ENCODE results near the gene RBBP6.

DNA sequence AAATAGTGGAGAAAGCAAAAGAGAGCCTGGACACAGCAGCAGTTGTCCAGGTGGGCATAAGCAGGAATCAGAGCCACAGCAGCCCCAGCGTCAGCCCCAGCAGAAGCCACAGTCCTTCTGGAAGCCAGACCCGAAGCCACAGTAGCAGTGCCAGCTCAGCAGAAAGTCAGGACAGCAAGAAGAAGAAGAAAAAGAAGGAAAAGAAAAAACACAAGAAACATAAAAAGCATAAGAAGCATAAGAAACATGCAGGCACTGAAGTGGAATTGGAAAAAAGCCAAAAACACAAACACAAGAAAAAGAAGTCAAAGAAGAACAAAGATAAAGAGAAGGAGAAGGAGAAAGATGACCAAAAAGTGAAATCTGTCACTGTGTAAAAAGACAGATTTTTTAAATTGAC is 32.7 kb downstream of the RBBP6 start:
- TF ChIP-seq POLR2A (IDR thresholded peaks at IDR 0.05; ENCODE audit: low read depth, low read length) (no peak), FOS (IDR thresholded peaks at IDR 0.05; ENCODE audit: borderline replicate concordance, insufficient read depth, low read length) (no peak), POLR2AphosphoS5 (IDR thresholded peaks at IDR 0.05; ENCODE audit: insufficient read depth, low read depth, low read length) (no peak), GATA2 (IDR thresholded peaks at IDR 0.05; ENCODE audit: insufficient read depth, insufficient read length, low read depth, low read length) (no peak), EZH2 (IDR thresholded peaks at IDR 0.05; ENCODE audit: borderline replicate concordance, low read depth, low read length, severe bottlenecking) (no peak), JUN (IDR thresholded peaks at IDR 0.05; ENCODE audit: borderline replicate concordance, insufficient read depth, insufficient read length, low read depth) (no peak), MYC (IDR thresholded peaks at IDR 0.05; ENCODE audit: low read depth, low read length) (no peak)
- TF ChIP-seq, protein P1, sequence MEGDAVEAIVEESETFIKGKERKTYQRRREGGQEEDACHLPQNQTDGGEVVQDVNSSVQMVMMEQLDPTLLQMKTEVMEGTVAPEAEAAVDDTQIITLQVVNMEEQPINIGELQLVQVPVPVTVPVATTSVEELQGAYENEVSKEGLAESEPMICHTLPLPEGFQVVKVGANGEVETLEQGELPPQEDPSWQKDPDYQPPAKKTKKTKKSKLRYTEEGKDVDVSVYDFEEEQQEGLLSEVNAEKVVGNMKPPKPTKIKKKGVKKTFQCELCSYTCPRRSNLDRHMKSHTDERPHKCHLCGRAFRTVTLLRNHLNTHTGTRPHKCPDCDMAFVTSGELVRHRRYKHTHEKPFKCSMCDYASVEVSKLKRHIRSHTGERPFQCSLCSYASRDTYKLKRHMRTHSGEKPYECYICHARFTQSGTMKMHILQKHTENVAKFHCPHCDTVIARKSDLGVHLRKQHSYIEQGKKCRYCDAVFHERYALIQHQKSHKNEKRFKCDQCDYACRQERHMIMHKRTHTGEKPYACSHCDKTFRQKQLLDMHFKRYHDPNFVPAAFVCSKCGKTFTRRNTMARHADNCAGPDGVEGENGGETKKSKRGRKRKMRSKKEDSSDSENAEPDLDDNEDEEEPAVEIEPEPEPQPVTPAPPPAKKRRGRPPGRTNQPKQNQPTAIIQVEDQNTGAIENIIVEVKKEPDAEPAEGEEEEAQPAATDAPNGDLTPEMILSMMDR (IDR thresholded peaks at IDR 0.05; ENCODE audit: extremely low read depth in 1 of 2, insufficient read depth in 1 of 2, low read depth in 1 of 2, low read length in 2 of 2), result no peak

Measured in endothelial cell of umbilical vein (primary cell).